ENCODE data around the gene TMEM259. TPM values are rescaled to one million over a fixed set of nuclear protein-coding genes. Genes with fewer than 3 reads are reported as not detected.

Gene TMEM259
- total and polyA plus RNA-seq, 2 of the 8 experiments (the other 6 are each of a cell fraction or from before 2014, with no cell fraction given) = 140 to 243 TPM

GRCh38 chr19:1011831-1012333, 9.0 kb downstream of the TMEM259 start (continued):
- no peak for TF ChIP-seq GABPA (IDR thresholded peaks at IDR 0.05; ENCODE audit: borderline replicate concordance, insufficient read depth, low read length)
- no peak for TF ChIP-seq JUN (IDR thresholded peaks at IDR 0.05; ENCODE audit: low read depth, low read length)
- no peak for TF ChIP-seq NRF1 (IDR thresholded peaks at IDR 0.05; ENCODE audit: low read depth, low read length)

Measured in H1 (cell line).